Left ventricle myocardium superior (tissue), 1 donor: ENCODE data around the gene HEPHL1. TPM values are rescaled to one million over a fixed set of nuclear protein-coding genes. Genes with fewer than 3 reads are reported as not detected.
"Not testable (repeated sequence)": the region's sequence is repeated elsewhere in the genome, so short reads cannot be mapped to it uniquely, and the experiment has no call there.

Source experiments
- ATAC-seq: fragments of 200-7000 bp; cut with Tn5 transposase; one replicate; pipeline ENCODE4 v1.9.1; 2020; ENCODE audit warnings: mild to moderate bottlenecking, moderate library complexity
- DNase-seq: peaks from one replicate; pipeline ENCODE4 v3.0.0-alpha.2; 2020
- intact Hi-C: fragments of 100-400 bp; cut with micrococcal nuclease; formaldehyde crosslinking; loops from one replicate; pipeline ENCODE4 v1.11.0; 2022
- total RNA-seq: library from RNA; stranded (reverse); fragmentation: NEBNext Ultra II Directional; extraction: Animal tissue kit (Norgen Biotek cat#: 25700); gene quantifications from one replicate; pipeline ENCODE4 v1.2.1, GENCODE V29; 2021
- donor health status: DM: no; HTN: yes; CAD: no; lungs with severe emphysema.

HEPHL1 gene
- total RNA-seq, 1 donor from 2014 or later = not detected

GRCh38 chr11:94142308-94143281 is 121.4 kb downstream of the HEPHL1 start:
- intact Hi-C loops = no loop called here
- DNase-seq = no peak
- ATAC-seq = peak; percentile 30

DNA sequence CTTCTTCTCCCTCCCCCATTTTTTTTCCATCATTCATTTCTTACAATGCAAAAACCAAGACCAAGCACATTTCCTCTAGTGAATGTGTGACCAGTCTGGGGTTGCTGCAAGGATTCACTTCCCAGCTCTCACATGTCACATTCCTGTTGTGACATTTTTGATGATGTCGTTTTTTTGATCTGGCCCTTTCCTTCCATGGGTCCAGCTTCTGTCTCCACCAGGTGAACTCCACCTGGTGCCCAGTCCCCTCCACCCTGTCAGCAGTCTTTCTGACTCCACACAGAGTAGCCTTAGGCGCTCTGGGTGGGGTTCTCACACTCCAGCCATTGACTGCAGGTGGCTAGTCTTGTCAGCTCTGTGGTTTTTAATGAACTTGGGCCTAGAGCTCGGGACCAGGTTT is 123.1 kb downstream of the HEPHL1 start:
- no peak for DNase-seq
- intact Hi-C loops = no loop called here
- no peak for ATAC-seq

- no peak for ATAC-seq
Observed at GRCh38 chr11:94144664-94145063, 123.5 kb downstream of the HEPHL1 start.

GRCh38 chr11:94145431-94145830 is 124.3 kb downstream of the HEPHL1 start:
- ATAC-seq (no peak), DNase-seq (no peak)
- intact Hi-C loops = no loop called here

More at GRCh38 chr11:94144664-94145063, 123.5 kb downstream of the HEPHL1 start:
- intact Hi-C loops = no loop called here
- no peak for DNase-seq

DNA sequence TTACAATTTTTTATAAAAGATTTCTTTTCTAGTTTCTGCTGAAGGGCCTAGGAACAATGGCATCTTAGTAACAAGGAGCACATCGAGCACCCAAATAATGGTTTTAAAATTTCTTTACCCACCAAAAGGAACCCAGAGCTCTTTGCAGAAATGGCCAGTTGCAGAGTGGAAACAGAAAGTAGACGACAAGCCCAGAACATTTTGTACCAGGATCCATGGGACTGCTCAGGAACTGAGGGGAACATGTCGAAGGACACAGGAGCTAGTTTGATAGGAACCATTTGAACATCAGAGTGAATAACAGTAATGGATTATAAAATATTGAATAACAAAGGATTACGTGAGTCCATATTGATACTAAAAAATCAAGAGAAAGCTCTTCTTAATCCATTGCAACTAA is 124.8 kb downstream of the HEPHL1 start:
- ATAC-seq (peak; percentile 56), DNase-seq (no peak)
- intact Hi-C loops = no loop called here

GRCh38 chr11:94147433-94147845 is 126.3 kb downstream of the HEPHL1 start:
- intact Hi-C loops = no loop called here
- no peak for ATAC-seq
- no peak for DNase-seq

GRCh38 chr11:94148189-94148588 is 127.0 kb downstream of the HEPHL1 start:
- ATAC-seq (no peak), DNase-seq (no peak)
- intact Hi-C loops = no loop called here

DNA sequence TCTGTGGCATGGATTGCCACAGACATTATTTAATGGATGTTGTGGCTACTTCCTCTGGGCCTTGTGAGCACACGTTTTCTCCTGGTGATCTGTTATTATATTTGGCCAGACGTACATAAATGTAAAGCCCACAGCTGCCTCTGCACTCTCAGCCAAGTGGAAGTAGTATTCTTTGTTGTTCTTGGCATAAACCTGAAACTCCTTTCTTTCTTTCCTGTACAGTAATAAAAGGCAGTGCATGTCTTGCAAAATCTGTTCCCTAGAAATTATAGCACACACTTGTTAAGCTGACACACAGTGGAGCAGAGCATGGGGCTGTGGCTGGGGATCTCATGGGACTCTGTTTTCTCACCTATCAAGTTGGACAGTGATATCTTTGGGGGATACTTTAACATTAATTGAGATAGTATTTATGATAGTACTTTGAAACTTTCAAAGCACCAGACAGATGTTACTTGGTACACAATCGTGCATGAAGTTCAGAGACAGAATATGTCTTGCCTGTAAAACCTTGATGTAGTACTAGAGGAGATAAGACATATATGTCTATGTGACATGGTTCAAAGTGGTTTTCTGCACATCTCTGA is 128.4 kb downstream of the HEPHL1 start:
- intact Hi-C loops = no loop called here
- ATAC-seq (no peak), DNase-seq (no peak)

DNA sequence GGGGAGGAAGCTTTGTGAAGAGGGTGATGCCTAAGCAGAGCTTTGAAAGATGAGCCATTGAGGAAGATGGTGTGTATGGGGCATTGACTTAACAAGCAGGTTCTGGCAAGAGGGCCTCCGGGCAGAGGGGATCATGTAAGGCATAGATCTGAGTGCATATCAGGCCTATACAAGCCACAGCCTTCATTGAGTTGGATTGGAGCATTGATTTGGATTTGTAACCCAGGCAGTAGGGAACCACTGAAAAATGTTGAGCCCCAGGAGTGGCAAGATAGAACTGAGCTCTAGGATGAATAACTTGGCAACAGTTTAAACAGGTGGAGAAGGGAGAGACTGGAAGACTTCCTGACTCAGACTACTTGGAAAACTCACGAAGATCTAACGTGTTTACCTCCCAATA is 128.9 kb downstream of the HEPHL1 start:
- intact Hi-C loops = no loop called here
- DNase-seq (no peak), ATAC-seq (no peak)

DNA sequence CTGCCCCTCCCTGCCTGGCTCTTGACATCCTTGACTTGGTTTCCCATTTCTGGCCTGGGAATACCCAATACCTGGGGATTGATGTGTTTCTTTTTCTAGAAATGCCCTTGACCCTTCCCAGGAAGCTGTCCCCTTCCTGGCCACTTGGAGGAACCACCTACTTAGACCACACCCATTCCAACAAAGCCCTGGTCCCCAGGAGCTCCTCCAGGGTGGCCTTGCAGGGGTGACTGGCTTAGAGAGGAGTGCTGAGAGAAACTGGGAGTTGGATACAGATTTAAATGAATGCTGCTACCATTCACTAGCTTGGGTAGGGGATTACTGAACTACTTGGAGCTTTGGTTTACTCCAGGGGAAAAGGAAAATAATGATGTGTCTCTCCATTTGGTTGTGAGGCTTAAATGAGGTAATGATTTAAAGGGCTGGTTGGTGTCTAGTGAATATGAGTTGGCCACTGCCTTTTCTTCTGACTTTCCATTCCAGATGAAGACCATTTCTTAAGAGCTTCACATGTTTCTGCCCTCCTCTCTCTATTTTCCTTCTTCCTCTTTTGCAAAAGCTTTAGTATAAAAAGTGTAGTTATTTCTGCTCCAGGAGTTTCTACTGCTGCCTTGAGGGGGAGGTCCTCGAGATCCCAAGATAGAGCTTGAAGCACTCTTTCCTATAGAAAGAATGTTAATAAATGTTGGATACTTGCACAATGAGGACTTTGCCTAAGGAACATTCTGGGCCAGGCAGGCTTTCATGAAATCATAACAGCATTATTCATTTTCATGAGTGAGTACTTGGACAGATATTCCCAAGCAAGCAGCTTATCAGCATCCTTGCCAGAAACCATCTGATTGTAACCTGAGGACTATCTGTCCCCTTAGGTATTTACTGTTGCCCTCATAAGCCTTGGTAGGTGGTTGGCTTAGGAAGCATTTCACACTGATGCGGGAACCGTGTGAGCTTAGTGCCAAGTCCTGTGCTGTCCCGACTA is 129.8 kb downstream of the HEPHL1 start:
- no peak for ATAC-seq
- no peak for DNase-seq
- intact Hi-C loops = no loop called here

- intact Hi-C loops = no loop called here
- no peak for DNase-seq
- ATAC-seq = peak; percentile 99
Observed at GRCh38 chr11:94151903-94152677, 130.9 kb downstream of the HEPHL1 start.

- no peak for ATAC-seq
- intact Hi-C loops = no loop called here
- DNase-seq = no peak
Observed at GRCh38 chr11:94152678-94153065, 131.5 kb downstream of the HEPHL1 start.

DNA sequence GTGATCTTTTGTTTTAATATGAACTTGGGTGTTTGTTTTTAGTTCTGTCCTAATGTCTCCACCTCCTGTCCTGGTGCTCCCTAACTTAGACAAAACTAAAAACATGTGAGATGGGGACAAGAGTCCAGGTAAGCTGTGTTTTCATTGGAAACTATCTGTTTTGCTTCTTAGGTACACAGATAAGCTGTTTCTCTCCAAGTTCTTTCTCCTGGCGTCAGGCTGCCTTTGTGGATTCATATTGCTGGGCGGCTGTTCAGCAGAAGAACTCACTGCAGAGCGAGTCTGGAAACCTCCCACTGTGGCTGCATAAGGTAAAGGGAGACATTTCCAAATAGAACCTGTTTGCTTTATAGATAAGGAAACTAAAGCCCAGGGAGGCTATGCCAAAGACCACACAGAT is 132.2 kb downstream of the HEPHL1 start:
- no peak for ATAC-seq
- intact Hi-C loops = no loop called here

DNA sequence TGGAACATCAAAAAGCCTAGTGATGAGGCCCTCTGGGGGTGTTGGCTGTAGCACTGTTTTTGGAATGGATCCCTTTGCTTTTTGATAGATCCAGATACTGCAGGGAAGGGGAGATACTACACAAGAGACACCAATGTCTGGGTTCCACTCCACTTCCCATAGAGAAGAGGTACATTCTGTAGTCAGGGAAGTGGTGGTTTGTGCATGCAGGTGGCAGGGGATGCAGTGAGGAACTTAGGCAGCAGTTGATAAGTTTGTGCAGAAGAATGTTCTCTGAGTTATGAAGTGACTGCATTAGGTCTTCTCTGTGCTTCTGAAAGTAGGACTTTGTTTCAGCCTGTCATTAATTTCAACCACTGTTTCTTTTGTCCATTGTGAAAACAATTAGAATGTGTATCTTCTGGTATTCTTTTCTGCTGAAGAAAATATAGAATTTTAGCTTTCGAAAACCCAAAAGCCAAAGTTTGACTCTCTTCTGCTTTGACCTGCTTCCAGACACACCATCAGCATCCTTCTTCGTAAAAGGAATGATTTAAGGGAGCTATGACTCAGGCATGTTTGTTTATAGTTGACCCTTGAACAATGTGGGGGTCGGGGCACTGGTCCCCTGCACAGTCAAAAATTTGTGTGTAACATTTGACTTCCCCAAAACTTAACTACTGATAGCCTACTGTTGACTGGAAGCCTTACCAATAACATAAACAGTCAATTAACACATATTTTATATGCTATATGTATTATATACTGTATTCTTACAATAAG is 133.1 kb downstream of the HEPHL1 start:
- ATAC-seq = no peak
- intact Hi-C loops = no loop called here
- no peak for DNase-seq

More for the DNA sequence above, 132.2 kb downstream of the HEPHL1 start:
- DNase-seq = no peak

DNA sequence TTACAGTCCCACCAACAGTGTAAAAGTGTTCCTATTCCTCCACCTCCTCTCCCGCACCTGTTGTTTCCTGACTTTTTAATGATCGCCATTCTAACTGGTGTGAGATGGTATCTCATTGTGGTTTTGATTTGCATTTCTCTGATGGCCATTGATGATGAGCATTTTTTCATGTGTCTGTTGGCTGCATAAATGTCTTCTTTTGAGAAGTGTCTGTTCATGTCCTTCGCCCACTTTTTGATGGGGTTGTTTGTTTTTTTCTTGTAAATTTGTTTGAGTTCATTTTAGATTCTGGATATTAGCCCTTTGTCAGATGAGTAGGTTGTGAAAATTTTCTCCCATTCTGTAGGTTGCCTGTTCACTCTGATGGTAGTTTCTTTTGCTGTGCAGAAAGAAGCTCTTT is 136.2 kb downstream of the HEPHL1 start:
- intact Hi-C loops, DNase-seq, ATAC-seq: not testable (repeated sequence)
